Heart left ventricle (tissue), 13 donors: ENCODE data around the gene DOHH.

ENCODE experiments used
- CTCF ChIP-seq, 12 donors: fragments of 200-600 bp; sonication (generic) in 4 of 12; IDR thresholded peaks; one replicate each; pipeline versions ENCODE4 v1.5.0 to v1.8.0; 2018 to 2022; ENCODE audit warnings: antibody characterized with exemption in 12 of 12, mild to moderate bottlenecking in 5 of 12
- POLR2A ChIP-seq, 2 donors: fragments of 450-650 bp; IDR thresholded peaks; one replicate each; pipeline ENCODE4 v1.6.1; 2017; ENCODE audit warnings: antibody characterized with exemption in 2 of 2, mild to moderate bottlenecking in 2 of 2, moderate library complexity in 2 of 2
- donor health status: ischemic (EF 13 %, LVEDD 7.1; RV severe dilation, severe dysfunction).
- donor health status: DM: no; HTN: yes; CAD: no.
- donor health status: DM: no; HTN: no; CAD: no.
- donor health status: ischemic (EF 25% LVEDD 6.9; RV normal size, moderate dysfunction).
- donor health status: ischemic (EF 25% LVEDD 5.7; RV mildly dilated, moderate dysfunction).
- donor health status: ischemic (EF 35%, LVEDD 5.7; RV mildly dilated, moderate dysfunction).
- donor health status: nonischemic (EF 11% LVEDD 7.7; RV severe dilation, severe dysfunction).
- donor health status: DM: yes; HTN: yes; CAD: no.
- donor health status: PGD.
- donor health status: ischemic (EF 29% LVEDD 5.4; RV normal size, mild dysfunction).
- donor health status: nonischemic (EF 23%, LVEDD 6.1; RV moderate dilation, normal function).

GRCh38 chr19:3524904-3525451, 24.5 kb upstream of the DOHH start:
- TF ChIP-seq CTCF (IDR thresholded peaks at IDR 0.05) (no peak), POLR2A (IDR thresholded peaks at IDR 0.05) (no peak)
